ENCODE data around the gene SLC22A3.

GRCh38 chr6:160427312-160428068 lies 79.3 kb downstream of the SLC22A3 start:
- no peak for TF ChIP-seq CTCF (conservative IDR thresholded peaks at IDR 0.05 in 1 of 2, IDR thresholded peaks at IDR 0.05 in 1 of 2; ENCODE audit: extremely low read depth in 1 of 2, insufficient read depth in 1 of 2, low read depth in 1 of 2, low read length in 2 of 2)
- TF ChIP-seq EZH2 (IDR thresholded peaks at IDR 0.05; ENCODE audit: borderline replicate concordance, low read length) = no peak

Data from mammary epithelial cell (primary cell).